KMS-11 (cell line): Measurements from ENCODE around the gene ANKFY1.

ENCODE experiments used
- H2AFZ ChIP-seq: fragments of 200-600 bp; sonication (generic); 2 replicates; pipeline ENCODE4 v1.6.1; 2016; ENCODE audit warnings: antibody characterized with exemption, mixed run types, low read depth
- H3K27ac ChIP-seq: fragments of 200-600 bp; sonication (generic); 2 replicates; pipeline ENCODE4 v1.6.1; 2016; ENCODE audit warnings: mild to moderate bottlenecking, mixed run types
- H3K27me3 ChIP-seq: fragments of 200-600 bp; sonication (generic); 2 replicates; pipeline ENCODE4 v1.6.1; 2017; ENCODE audit warnings: mild to moderate bottlenecking, low read depth, mixed run types, moderate library complexity; ENCODE audit not compliant: insufficient read depth
- H3K36me3 ChIP-seq: fragments of 200-600 bp; sonication (generic); 2 replicates; pipeline ENCODE4 v1.6.1; 2017; ENCODE audit warnings: mild to moderate bottlenecking, mixed run types; ENCODE audit not compliant: insufficient read depth
- H3K4me1 ChIP-seq: fragments of 200-600 bp; sonication (generic); 2 replicates; pipeline ENCODE4 v1.6.1; 2016; ENCODE audit warnings: mild to moderate bottlenecking, low read depth, mixed run types; ENCODE audit not compliant: poor library complexity, severe bottlenecking
- H3K4me2 ChIP-seq: fragments of 200-600 bp; sonication (generic); 2 replicates; pipeline ENCODE4 v1.7.0; 2016; ENCODE audit warnings: mild to moderate bottlenecking, mixed run types
- H3K4me3 ChIP-seq: fragments of 200-600 bp; sonication (generic); IDR thresholded peaks from 2 replicates; pipeline ENCODE4 v1.6.1; 2017; ENCODE audit warnings: low read depth, low read length, mixed read lengths; ENCODE audit not compliant: insufficient read depth
- H3K79me2 ChIP-seq: fragments of 200-600 bp; sonication (generic); 2 replicates; pipeline ENCODE4 v1.6.1; 2016; ENCODE audit warnings: low read depth, mixed run types; ENCODE audit not compliant: insufficient read depth
- H3K9ac ChIP-seq: fragments of 200-600 bp; sonication (generic); 2 replicates; pipeline ENCODE4 v1.6.1; 2016; ENCODE audit warnings: mild to moderate bottlenecking, mixed run types
- H4K20me1 ChIP-seq: fragments of 200-600 bp; sonication (generic); 2 replicates; pipeline ENCODE4 v1.6.1; 2016; ENCODE audit warnings: mild to moderate bottlenecking, mixed run types; ENCODE audit not compliant: insufficient read depth
- CTCF ChIP-seq: fragments of 200-600 bp; sonication (generic); conservative IDR thresholded peaks from 2 replicates; pipeline ENCODE4 v1.6.1; 2017; ENCODE audit warnings: low read depth, mild to moderate bottlenecking, antibody characterized with exemption, low read length, moderate library complexity, mixed read lengths

The ANKFY1 gene

GRCh38 chr17:4266550-4266949, 2.8 kb upstream of the ANKFY1 start:
- TF ChIP-seq CTCF, result no peak
- Histone ChIP-seq H3K27me3 (no peaks in the 10 kb centered on the region), H3K9ac (no peak overlapping the region), H3K79me2 (peaks cover 21% of the 10 kb centered on the region), H3K4me1 (peaks cover 10% of the 10 kb centered on the region), H3K4me3 (no peak overlapping the region), H2AFZ (no peak overlapping the region), H3K27ac (no peak overlapping the region), H3K4me2 (no peak overlapping the region), H4K20me1 (no peaks in the 10 kb centered on the region), H3K36me3 (no peaks in the 10 kb centered on the region)

DNA sequence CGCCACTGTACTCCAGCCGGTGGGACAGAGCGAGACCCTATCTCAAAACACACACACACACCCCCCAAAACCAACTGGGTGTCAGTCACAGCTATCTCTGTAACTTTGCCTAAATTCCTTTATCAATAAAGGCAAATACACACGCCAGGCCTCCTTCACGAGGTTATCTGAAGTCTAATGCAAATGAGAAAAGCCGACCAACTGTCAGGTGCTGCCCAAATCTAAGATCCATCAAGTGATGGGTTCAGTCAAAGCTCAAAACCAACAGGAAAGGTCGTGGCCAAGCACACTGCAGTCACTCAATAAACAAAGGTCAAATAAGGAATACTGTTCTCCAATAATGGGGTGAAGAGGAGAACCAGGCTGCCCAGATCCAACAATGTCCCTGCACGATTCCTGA, 1.1 kb downstream of the ANKFY1 start:
- Histone ChIP-seq H3K36me3 (no peaks in the 10 kb centered on the region), H3K27ac (no peak overlapping the region), H3K27me3 (no peaks in the 10 kb centered on the region), H3K4me1 (peaks cover 10% of the 10 kb centered on the region), H4K20me1 (no peaks in the 10 kb centered on the region), H3K4me2 (peak overlapping the region; percentile 88), H2AFZ (no peak overlapping the region), H3K9ac (peak overlapping the region; percentile 78; the same call in 1 of the 2 replicates), H3K79me2 (peaks cover 53% of the 10 kb centered on the region), H3K4me3 (no peak overlapping the region)
- TF ChIP-seq CTCF, result no peak

DNA sequence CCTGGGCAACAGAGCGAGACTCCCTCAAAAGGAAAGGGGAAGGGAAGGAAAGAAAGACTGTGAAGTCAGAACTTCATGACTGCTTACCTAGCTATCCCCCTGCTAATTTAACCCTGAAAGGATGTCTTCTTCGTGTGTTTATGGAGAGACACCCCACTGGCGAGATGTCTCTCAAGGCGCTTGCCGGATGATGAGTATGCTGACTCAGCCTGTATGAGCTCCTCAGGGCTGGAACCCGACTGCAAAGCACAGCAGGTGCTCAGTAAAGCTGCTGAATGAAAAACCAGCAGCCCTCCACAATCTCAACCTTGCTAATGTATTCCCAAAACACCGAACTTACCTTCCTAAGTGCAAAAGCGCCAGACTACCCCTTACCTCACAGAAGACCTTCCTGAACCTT, 2.3 kb downstream of the ANKFY1 start:
- Histone ChIP-seq H3K9ac (no peak overlapping the region), H3K27ac (no peak overlapping the region), H2AFZ (no peak overlapping the region), H4K20me1 (no peaks in the 10 kb centered on the region), H3K4me2 (no peak overlapping the region), H3K27me3 (no peaks in the 10 kb centered on the region), H3K79me2 (peaks cover 60% of the 10 kb centered on the region), H3K36me3 (no peaks in the 10 kb centered on the region), H3K4me3 (no peak overlapping the region), H3K4me1 (peaks cover 10% of the 10 kb centered on the region)
- no peak for TF ChIP-seq CTCF

DNA sequence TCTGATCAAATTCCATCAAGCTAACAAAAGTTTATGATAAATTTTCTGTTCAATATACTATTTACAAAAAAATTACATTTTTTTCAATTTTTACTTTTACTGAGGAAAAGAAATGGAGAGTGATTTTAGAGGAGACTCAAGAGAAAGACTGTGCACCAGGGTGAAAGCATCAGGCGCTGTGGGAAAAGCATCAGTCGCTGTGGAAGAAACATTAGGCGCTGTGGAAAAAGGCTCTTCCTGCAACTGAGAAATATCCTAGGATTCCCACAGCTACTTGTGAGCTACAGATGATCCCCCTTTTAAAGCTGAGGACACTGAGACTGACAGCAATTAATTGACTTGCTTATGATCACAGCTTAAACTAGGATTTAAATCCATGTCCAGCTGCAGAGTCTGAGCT, 4.9 kb downstream of the ANKFY1 start:
- Histone ChIP-seq H4K20me1 (no peaks in the 10 kb centered on the region), H3K4me2 (no peak overlapping the region), H3K27me3 (no peaks in the 10 kb centered on the region), H3K4me3 (no peak overlapping the region), H2AFZ (no peak overlapping the region), H3K9ac (no peak overlapping the region), H3K36me3 (no peaks in the 10 kb centered on the region), H3K79me2 (peaks cover 76% of the 10 kb centered on the region), H3K27ac (no peak overlapping the region), H3K4me1 (peaks cover 6% of the 10 kb centered on the region)
- TF ChIP-seq CTCF, result no peak
